Left ventricle myocardium inferior (tissue), 1 donor: ENCODE measurements around the gene RDH12. TPM values are rescaled to one million over a fixed set of nuclear protein-coding genes. Genes with fewer than 3 reads are reported as not detected.

Source experiments
- DNase-seq: peaks from one replicate; pipeline ENCODE4 v3.0.0-alpha.2; 2020
- H3K27ac ChIP-seq: fragments of 200-600 bp; replicated peaks from 2 replicates; pipeline ENCODE4 v1.8.0; 2021
- H3K27me3 ChIP-seq: fragments of 200-600 bp; 2 replicates; pipeline ENCODE4 v1.8.0; 2021; ENCODE audit warnings: low read depth
- H3K36me3 ChIP-seq: fragments of 200-600 bp; 2 replicates; pipeline ENCODE4 v1.8.0; 2021
- H3K4me1 ChIP-seq: fragments of 200-600 bp; 2 replicates; pipeline ENCODE4 v1.8.0; 2021
- H3K4me3 ChIP-seq: fragments of 200-600 bp; 2 replicates; pipeline ENCODE4 v1.8.0; 2021; ENCODE audit warnings: mild to moderate bottlenecking, moderate library complexity
- H3K9me3 ChIP-seq: fragments of 200-600 bp; replicated peaks from 2 replicates; pipeline ENCODE4 v1.8.0; 2021
- CTCF ChIP-seq: fragments of 200-600 bp; IDR thresholded peaks from 2 replicates; pipeline ENCODE4 v1.8.0; 2021; ENCODE audit warnings: antibody characterized with exemption, mild to moderate bottlenecking, borderline replicate concordance
- intact Hi-C: fragments of 100-400 bp; cut with micrococcal nuclease; formaldehyde crosslinking; loops from one replicate; pipeline ENCODE4 v1.11.0; 2022
- total RNA-seq: library from RNA; stranded (reverse); fragmentation: NEBNext Ultra II Directional; extraction: Animal tissue kit (Norgen Biotek cat#: 25700); gene quantifications from one replicate; pipeline ENCODE4 v1.2.1, GENCODE V29; 2021
- donor health status: DM: no; HTN: yes; CAD: no; lungs with severe emphysema.

Gene RDH12
- total RNA-seq, 1 donor from 2014 or later, result not detected

GRCh38 chr14:67668559-67668958 is 33.1 kb upstream of the RDH12 start:
- DNase-seq, result no peak
- intact Hi-C loops, result no loop called here
- Histone ChIP-seq H3K36me3 (no peaks in the 10 kb centered on the region), H3K27ac (no peak overlapping the region), H3K27me3 (no peaks in the 10 kb centered on the region), H3K4me3 (no peak overlapping the region), H3K9me3 (no peaks in the 10 kb centered on the region), H3K4me1 (peaks cover 35% of the 10 kb centered on the region)
- TF ChIP-seq CTCF, result no peak

- Histone ChIP-seq H3K27ac (peak overlapping the region; percentile 100), H3K4me1 (peaks cover 48% of the 10 kb centered on the region)
- TF ChIP-seq CTCF, result no peak
Measured at GRCh38 chr14:67673451-67673850, 28.2 kb upstream of the RDH12 start.

GRCh38 chr14:67674139-67674479 is 27.6 kb upstream of the RDH12 start:
- Histone ChIP-seq H3K36me3 (peaks cover 10% of the 10 kb centered on the region), H3K4me3 (peak overlapping the region; percentile 92), H3K9me3 (no peaks in the 10 kb centered on the region), H3K27me3 (no peaks in the 10 kb centered on the region), H3K27ac (peak overlapping the region; percentile 100), H3K4me1 (peaks cover 48% of the 10 kb centered on the region)
- peak; percentile 44 for TF ChIP-seq CTCF
- intact Hi-C loops, result no loop called here
- DNase-seq, result peak; percentile 75

More at GRCh38 chr14:67673451-67673850, 28.2 kb upstream of the RDH12 start:
- H3K27me3 ChIP-seq, result no peaks in the 10 kb centered on the region
- intact Hi-C loops, result no loop called here
- H3K4me3 ChIP-seq, result peak overlapping the region; percentile 92
- no peaks in the 10 kb centered on the region for H3K9me3 ChIP-seq
- H3K36me3 ChIP-seq, result peaks cover 10% of the 10 kb centered on the region
- no peak for DNase-seq

GRCh38 chr14:67674480-67675218 is 27.0 kb upstream of the RDH12 start, which contains the start of gene VTI1B:
Gene VTI1B, minus strand, starts transcription at chr14:67674632. Its CDS starts 143 bp downstream, at chr14:67674489.
- intact Hi-C loops, result no loop called here

GRCh38 chr14:67675219-67675582 is 26.5 kb upstream of the RDH12 start:
- no peak for TF ChIP-seq CTCF
- H3K36me3 ChIP-seq, result peaks cover 10% of the 10 kb centered on the region
- intact Hi-C loops, result no loop called here

More at GRCh38 chr14:67674480-67675218, 27.0 kb upstream of the RDH12 start, which contains the start of gene VTI1B:
- peak; percentile 85 for DNase-seq
- Histone ChIP-seq H3K4me1 (peaks cover 48% of the 10 kb centered on the region), H3K36me3 (peaks cover 10% of the 10 kb centered on the region), H3K4me3 (peak within 1 kb of the TSS; percentile 92), H3K27me3 (no peaks in the 10 kb centered on the region), H3K9me3 (no peaks in the 10 kb centered on the region), H3K27ac (peak within 1 kb of the TSS; percentile 100)
- TF ChIP-seq CTCF, result peak; percentile 24

More at GRCh38 chr14:67675219-67675582, 26.5 kb upstream of the RDH12 start:
- Histone ChIP-seq H3K4me3 (peak overlapping the region; percentile 92), H3K4me1 (peaks cover 48% of the 10 kb centered on the region), H3K27ac (peak overlapping the region; percentile 100), H3K9me3 (no peaks in the 10 kb centered on the region), H3K27me3 (no peaks in the 10 kb centered on the region)
- no peak for DNase-seq
